ENCODE data around the gene CTDP1.

DNA sequence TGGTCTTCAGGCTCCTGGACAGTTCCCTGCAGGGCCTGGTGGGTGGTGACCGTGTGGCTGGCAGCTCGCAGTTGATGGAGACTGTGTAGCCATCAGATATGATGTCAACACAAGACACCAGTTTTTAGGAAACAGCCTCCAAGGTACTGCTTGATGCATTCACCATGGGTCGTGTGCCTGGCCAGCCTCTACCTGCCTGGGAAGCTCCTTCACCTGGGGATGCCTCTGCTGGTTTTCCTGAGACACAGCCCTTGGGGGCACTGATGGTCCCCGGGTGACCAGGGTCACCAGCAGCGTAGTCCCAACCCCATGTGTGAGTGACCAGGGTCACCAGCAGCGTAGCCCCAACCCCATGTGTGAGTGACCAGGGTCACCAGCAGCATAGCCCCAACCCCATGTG is 84.5 kb downstream of the CTDP1 start:
- TF ChIP-seq GLIS3 (CRISPR knock-in tag; IDR thresholded peaks at IDR 0.05), result no peak
- TF ChIP-seq, protein P1, sequence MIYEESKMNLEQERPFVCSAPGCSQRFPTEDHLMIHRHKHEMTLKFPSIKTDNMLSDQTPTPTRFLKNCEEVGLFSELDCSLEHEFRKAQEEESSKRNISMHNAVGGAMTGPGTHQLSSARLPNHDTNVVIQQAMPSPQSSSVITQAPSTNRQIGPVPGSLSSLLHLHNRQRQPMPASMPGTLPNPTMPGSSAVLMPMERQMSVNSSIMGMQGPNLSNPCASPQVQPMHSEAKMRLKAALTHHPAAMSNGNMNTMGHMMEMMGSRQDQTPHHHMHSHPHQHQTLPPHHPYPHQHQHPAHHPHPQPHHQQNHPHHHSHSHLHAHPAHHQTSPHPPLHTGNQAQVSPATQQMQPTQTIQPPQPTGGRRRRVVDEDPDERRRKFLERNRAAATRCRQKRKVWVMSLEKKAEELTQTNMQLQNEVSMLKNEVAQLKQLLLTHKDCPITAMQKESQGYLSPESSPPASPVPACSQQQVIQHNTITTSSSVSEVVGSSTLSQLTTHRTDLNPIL (CRISPR knock-in tag; IDR thresholded peaks at IDR 0.05; ENCODE audit: low read depth), result no peak
- no peak for TF ChIP-seq CSDC2 (CRISPR knock-in tag; IDR thresholded peaks at IDR 0.05)
- TF ChIP-seq, protein P2, sequence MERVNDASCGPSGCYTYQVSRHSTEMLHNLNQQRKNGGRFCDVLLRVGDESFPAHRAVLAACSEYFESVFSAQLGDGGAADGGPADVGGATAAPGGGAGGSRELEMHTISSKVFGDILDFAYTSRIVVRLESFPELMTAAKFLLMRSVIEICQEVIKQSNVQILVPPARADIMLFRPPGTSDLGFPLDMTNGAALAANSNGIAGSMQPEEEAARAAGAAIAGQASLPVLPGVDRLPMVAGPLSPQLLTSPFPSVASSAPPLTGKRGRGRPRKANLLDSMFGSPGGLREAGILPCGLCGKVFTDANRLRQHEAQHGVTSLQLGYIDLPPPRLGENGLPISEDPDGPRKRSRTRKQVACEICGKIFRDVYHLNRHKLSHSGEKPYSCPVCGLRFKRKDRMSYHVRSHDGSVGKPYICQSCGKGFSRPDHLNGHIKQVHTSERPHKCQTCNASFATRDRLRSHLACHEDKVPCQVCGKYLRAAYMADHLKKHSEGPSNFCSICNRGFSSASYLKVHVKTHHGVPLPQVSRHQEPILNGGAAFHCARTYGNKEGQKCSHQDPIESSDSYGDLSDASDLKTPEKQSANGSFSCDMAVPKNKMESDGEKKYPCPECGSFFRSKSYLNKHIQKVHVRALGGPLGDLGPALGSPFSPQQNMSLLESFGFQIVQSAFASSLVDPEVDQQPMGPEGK (CRISPR knock-in tag; IDR thresholded peaks at IDR 0.05; ENCODE audit: borderline replicate concordance), result no peak
- TF ChIP-seq, protein P3, sequence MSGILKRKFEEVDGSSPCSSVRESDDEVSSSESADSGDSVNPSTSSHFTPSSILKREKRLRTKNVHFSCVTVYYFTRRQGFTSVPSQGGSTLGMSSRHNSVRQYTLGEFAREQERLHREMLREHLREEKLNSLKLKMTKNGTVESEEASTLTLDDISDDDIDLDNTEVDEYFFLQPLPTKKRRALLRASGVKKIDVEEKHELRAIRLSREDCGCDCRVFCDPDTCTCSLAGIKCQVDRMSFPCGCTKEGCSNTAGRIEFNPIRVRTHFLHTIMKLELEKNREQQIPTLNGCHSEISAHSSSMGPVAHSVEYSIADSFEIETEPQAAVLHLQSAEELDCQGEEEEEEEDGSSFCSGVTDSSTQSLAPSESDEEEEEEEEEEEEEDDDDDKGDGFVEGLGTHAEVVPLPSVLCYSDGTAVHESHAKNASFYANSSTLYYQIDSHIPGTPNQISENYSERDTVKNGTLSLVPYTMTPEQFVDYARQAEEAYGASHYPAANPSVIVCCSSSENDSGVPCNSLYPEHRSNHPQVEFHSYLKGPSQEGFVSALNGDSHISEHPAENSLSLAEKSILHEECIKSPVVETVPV (CRISPR knock-in tag; IDR thresholded peaks at IDR 0.05), result no peak
- TF ChIP-seq TOX (CRISPR knock-in tag; IDR thresholded peaks at IDR 0.05; ENCODE audit: borderline replicate concordance), result no peak
- no peak for TF ChIP-seq ESRRG (CRISPR knock-in tag; IDR thresholded peaks at IDR 0.05)
- no peak for TF ChIP-seq ISL1 (CRISPR knock-in tag; IDR thresholded peaks at IDR 0.05)
- no peak for TF ChIP-seq TSHZ2 (CRISPR knock-in tag; IDR thresholded peaks at IDR 0.05)
- no peak for TF ChIP-seq RARB (CRISPR knock-in tag; IDR thresholded peaks at IDR 0.05)
- TF ChIP-seq ARNTL (CRISPR knock-in tag; IDR thresholded peaks at IDR 0.05; ENCODE audit: borderline replicate concordance, low read depth), result no peak
- TF ChIP-seq ZNF70 (CRISPR knock-in tag; IDR thresholded peaks at IDR 0.05), result no peak
